Measurements from ENCODE around the gene GNAI3. TPM values are rescaled to one million over a fixed set of nuclear protein-coding genes. Genes with fewer than 3 reads are reported as not detected.

The GNAI3 gene
- polyA plus RNA-seq, 3 donors, result 3.0 to 14.2 (median 10.4) TPM

- Mint-ChIP-seq H3K36me3 (peaks cover 68 to 75% of the 10 kb centered on the region in 2 donors), H3K27me3 (ENCODE audit: low read depth in 3 of 3) (peaks cover 0 to 5% (median 4%) of the 10 kb centered on the region in 3 donors), H3K4me3 (no peak overlapping the region), H3K9me3 (peaks cover 0 to 2% (median 0%) of the 10 kb centered on the region in 7 donors), H3K4me1 (peaks cover 13% of the 10 kb centered on the region), H3K27ac (peak overlapping the region in 5 of 7 donors; percentile 15 to 77 (median 41))
- peaks cover 81% of the 10 kb centered on the region for H4K20me1 ChIP-seq (ENCODE audit: insufficient read depth, low read length)
- H3K9ac ChIP-seq (ENCODE audit: insufficient read depth, low read length, poor library complexity, severe bottlenecking), result no peak overlapping the region
- no peak overlapping the region for H3K4me3 ChIP-seq (replicated peaks in 1 of 3; ENCODE audit: low read depth in 2 of 3, low read length in 3 of 3)
- WGBS (ENCODE audit: insufficient coverage), result 82% methylated on average over 8 of the region's 10 CpGs
- H3K36me3 ChIP-seq (replicated peaks in 1 of 2; ENCODE audit: control insufficient read depth in 1 of 2, insufficient read depth in 2 of 2, low read length in 2 of 2), result peaks cover 71 to 77% of the 10 kb centered on the region in 2 donors
- no peak overlapping the region for H3K27ac ChIP-seq (ENCODE audit: low read depth in 1 of 2, low read length in 2 of 2)
- peaks cover 11% of the 10 kb centered on the region for H3K79me2 ChIP-seq (ENCODE audit: insufficient read depth, low read length)
- no peaks in the 10 kb centered on the region for H3K9me3 ChIP-seq (replicated peaks in 1 of 2; ENCODE audit: control insufficient read depth in 1 of 2, insufficient read depth in 1 of 2, low read length in 2 of 2)
- peaks cover 9 to 12% of the 10 kb centered on the region in 2 donors for H3K4me1 ChIP-seq (ENCODE audit: control insufficient read depth in 1 of 2, insufficient read depth in 2 of 2, low read length in 2 of 2)
- intact Hi-C loops (cut with micrococcal nuclease), result no loop called here
- H2AFZ ChIP-seq (ENCODE audit: insufficient read depth, low read depth, low read length, poor library complexity, severe bottlenecking), result no peak overlapping the region
- H3K4me2 ChIP-seq (replicated peaks; ENCODE audit: extremely low read depth, low read length, poor library complexity, severe bottlenecking), result no peak overlapping the region
- no peaks in the 10 kb centered on the region for H3K27me3 ChIP-seq (ENCODE audit: control insufficient read depth in 2 of 2, insufficient read depth in 2 of 2, low read length in 2 of 2)
- no peak for DNase-seq
- no peak for TF ChIP-seq CTCF (IDR thresholded peaks at IDR 0.05)
These were observed 81.1 kb downstream of the GNAI3 start for GRCh38 chr1:109629372-109630030.

- peaks cover 71 to 74% of the 10 kb centered on the region in 2 donors for H3K36me3 ChIP-seq (replicated peaks in 1 of 2; ENCODE audit: control insufficient read depth in 1 of 2, insufficient read depth in 2 of 2, low read length in 2 of 2)
These were observed 81.9 kb downstream of the GNAI3 start for GRCh38 chr1:109630081-109630897.

More at GRCh38 chr1:109630081-109630897, 81.9 kb downstream of the GNAI3 start:
- no peak overlapping the region for H2AFZ ChIP-seq (ENCODE audit: insufficient read depth, low read depth, low read length, poor library complexity, severe bottlenecking)
- intact Hi-C loops (cut with micrococcal nuclease), result no loop called here
- Mint-ChIP-seq H3K9me3 (peaks cover 0 to 2% (median 0%) of the 10 kb centered on the region in 7 donors), H3K27ac (peak overlapping the region in 3 of 7 donors; percentile 15 to 77 (median 57)), H3K4me3 (no peak overlapping the region), H3K4me1 (peaks cover 13% of the 10 kb centered on the region), H3K27me3 (ENCODE audit: low read depth in 3 of 3) (peaks cover 0 to 5% (median 4%) of the 10 kb centered on the region in 3 donors), H3K36me3 (peaks cover 67 to 73% of the 10 kb centered on the region in 2 donors)
- 97% methylated on average over 16 of the region's 30 CpGs for WGBS (ENCODE audit: insufficient coverage)
- TF ChIP-seq CTCF (IDR thresholded peaks at IDR 0.05), result peak; percentile 57
- H3K27ac ChIP-seq (ENCODE audit: low read depth in 1 of 2, low read length in 2 of 2), result no peak overlapping the region
- peaks cover 3% of the 10 kb centered on the region for H3K79me2 ChIP-seq (ENCODE audit: insufficient read depth, low read length)
- DNase-seq, result peak in 1 of 3 donors; percentile 28
- H3K4me2 ChIP-seq (replicated peaks; ENCODE audit: extremely low read depth, low read length, poor library complexity, severe bottlenecking), result no peak overlapping the region
- H3K9me3 ChIP-seq (replicated peaks in 1 of 2; ENCODE audit: control insufficient read depth in 1 of 2, insufficient read depth in 1 of 2, low read length in 2 of 2), result no peaks in the 10 kb centered on the region
- no peaks in the 10 kb centered on the region for H3K27me3 ChIP-seq (ENCODE audit: control insufficient read depth in 2 of 2, insufficient read depth in 2 of 2, low read length in 2 of 2)
- peaks cover 73% of the 10 kb centered on the region for H4K20me1 ChIP-seq (ENCODE audit: insufficient read depth, low read length)
- H3K4me3 ChIP-seq (replicated peaks in 1 of 3; ENCODE audit: low read depth in 2 of 3, low read length in 3 of 3), result no peak overlapping the region
- H3K4me1 ChIP-seq (ENCODE audit: control insufficient read depth in 1 of 2, insufficient read depth in 2 of 2, low read length in 2 of 2), result peaks cover 9 to 12% of the 10 kb centered on the region in 2 donors
- no peak overlapping the region for H3K9ac ChIP-seq (ENCODE audit: insufficient read depth, low read length, poor library complexity, severe bottlenecking)
